CD4-positive, alpha-beta T cell treated with Interleukin-6 for 4 hours (primary cell): ENCODE results near the gene SERTAD4.
"Not testable (repeated sequence)": the region's sequence is repeated elsewhere in the genome, so short reads cannot be mapped to it uniquely, and the experiment has no call there.

ENCODE experiments used
- DNase-seq: peaks from one replicate; pipeline ENCODE4 v3.0.0-alpha.2; 2020; ENCODE audit warnings: mixed read lengths

SERTAD4 gene

DNA sequence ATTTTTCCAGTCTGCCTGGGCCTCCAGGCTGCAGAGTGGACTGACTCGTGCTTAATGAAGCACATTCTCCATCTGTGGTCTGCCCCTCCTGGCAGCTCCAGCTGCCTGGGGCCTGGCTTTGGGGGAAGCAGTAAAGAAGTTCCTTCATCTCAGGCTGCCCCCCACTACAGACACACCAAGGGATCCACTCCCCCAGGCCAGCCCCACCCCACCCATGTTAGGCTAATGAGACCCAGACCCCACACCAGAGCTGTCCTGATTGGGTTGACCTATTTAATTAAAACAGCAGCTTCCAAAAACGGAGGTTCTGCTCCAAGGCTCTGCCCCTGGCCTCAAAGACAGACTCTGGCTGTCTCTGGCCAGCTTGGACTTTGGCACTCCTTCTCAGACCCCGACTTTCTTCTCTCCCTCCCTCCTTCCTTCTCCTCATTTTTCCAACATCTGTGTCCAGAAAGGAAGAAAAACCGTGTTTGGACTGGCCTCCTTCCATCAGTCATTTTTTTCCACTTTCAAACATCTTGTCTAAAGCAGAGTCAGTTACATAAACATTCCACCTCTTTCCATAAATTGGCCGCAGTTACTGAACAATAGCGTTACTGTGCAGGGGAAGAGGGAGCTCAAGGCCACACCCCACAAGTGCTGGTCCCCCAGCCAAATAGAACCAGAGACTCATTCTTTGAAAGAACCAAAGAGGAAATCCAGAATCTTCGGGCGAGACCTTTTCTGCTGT, 29.7 kb downstream of the SERTAD4 start:
- DNase-seq = no peak

- no peak for DNase-seq
Measured at GRCh38 chr1:210262897-210263272, 30.3 kb downstream of the SERTAD4 start.

DNA sequence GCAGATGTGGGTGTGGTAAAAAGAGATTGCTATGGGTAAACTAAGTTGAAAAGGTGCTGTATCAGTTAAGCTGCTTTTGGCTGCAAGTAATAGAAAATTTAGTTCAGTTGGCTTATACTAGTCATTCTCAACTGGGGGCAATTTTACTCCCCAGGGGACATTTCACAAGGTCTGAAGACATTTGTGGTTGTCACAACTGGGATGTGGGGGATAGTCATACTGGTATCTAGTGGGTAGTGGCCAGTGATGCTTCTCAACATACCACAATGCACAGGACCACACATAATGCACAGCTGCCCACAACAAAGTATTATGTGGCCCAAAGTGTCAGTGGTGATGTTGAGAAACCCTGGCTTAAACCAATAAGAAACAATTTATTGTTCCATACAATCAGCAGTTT, 31.4 kb downstream of the SERTAD4 start:
- no peak for DNase-seq

DNA sequence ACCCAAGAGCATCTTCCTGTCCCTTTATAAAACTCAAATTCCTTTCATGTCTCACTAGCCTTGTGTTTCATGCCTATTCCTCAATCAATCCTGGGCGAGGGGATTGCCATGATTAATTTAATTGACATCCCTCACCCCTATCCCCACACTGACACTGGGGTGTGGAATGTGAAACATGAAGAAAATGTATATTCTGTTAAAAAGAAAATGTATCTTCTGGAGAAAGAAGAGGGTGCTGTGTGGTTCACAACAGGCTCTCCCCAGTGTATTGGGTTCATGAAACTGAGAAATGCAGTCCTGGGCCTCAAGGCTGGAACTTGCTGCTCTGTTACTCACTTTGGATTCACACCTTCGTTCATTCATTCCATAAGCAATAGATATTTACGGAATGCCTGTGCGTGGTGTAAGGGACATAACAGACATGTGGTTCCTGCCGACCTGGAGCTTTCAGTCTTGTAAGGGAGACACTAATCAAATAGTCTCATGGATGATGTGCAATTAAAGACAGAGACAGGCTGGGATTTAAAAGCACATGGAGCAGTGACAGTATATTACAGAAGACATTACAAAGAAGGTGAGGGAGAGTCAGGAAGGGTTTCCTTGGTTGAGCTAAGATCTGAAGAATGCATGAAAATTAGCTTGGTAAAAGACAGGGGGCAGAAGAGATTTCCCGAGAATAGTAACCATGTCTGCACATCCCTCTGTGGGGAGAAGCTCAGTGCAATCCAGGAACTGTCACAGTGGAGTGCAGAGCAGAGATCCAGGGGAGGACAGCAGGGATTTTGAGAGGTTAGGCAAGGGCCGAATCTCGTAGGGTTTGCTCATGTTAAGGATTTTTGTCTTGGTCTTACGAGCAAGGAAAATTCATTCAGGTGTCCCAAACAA, 32.1 kb downstream of the SERTAD4 start:
- no peak for DNase-seq

- not testable (repeated sequence) for DNase-seq
Measured at GRCh38 chr1:210265392-210265955, 32.9 kb downstream of the SERTAD4 start.

DNA sequence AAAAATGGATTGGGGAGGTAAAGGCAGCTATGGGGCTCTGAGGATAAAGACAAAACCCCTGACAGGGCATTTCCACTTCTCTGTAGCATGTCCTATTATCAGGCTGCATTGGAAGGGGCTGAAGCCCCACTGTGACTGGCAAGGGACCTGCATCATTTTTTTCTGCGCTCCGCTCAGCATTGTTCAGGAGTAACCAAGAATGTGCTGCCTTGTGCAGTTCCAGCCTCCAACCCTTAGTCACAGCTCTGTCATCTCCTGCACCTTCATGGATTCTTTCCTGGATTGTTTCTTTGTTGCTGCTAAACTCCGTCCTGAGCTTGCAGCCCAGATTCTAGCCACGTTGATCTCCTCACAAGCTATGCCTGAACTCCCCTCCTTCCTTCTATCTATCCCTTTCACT, 37.4 kb downstream of the SERTAD4 start:
- no peak for DNase-seq

GRCh38 chr1:210272666-210273065, 40.1 kb downstream of the SERTAD4 start:
- DNase-seq = no peak

DNA sequence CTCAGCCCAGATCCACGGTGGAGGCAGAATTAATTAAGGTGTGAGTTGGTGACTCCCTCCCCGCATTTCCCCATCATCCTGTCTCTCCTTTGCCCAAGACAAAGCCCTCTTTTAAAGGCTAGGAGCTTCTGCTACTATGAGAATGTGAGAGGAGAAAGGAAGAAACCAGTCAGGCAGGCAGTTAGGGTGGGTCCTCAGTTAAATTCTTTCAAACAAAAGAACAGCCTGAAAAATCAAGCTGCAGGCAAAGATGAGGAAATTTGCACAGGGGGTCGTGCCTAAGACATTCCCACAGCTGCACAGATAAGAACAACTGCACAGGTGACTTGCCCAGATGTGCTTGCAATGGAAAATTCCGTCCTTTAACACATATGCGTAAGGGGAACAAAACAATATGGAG, 47.6 kb downstream of the SERTAD4 start:
- DNase-seq = no peak

GRCh38 chr1:210288116-210288515, 55.5 kb downstream of the SERTAD4 start:
- DNase-seq = no peak

GRCh38 chr1:210289248-210289647, 56.7 kb downstream of the SERTAD4 start:
- DNase-seq = no peak

GRCh38 chr1:210291081-210291764, 58.6 kb downstream of the SERTAD4 start:
- no peak for DNase-seq

GRCh38 chr1:210291786-210292230, 59.2 kb downstream of the SERTAD4 start:
- DNase-seq = no peak

- DNase-seq = peak; percentile 38
Measured at GRCh38 chr1:210292231-210292871, 59.8 kb downstream of the SERTAD4 start.

GRCh38 chr1:210293171-210293607, 60.6 kb downstream of the SERTAD4 start:
- no peak for DNase-seq

- no peak for DNase-seq
Measured at GRCh38 chr1:210294999-210295745, 62.6 kb downstream of the SERTAD4 start.
